ENCODE data around the gene STK32B.
"Not testable (repeated sequence)": the region's sequence is repeated elsewhere in the genome, so short reads cannot be mapped to it uniquely, and the experiment has no call there.

STK32B gene

DNA sequence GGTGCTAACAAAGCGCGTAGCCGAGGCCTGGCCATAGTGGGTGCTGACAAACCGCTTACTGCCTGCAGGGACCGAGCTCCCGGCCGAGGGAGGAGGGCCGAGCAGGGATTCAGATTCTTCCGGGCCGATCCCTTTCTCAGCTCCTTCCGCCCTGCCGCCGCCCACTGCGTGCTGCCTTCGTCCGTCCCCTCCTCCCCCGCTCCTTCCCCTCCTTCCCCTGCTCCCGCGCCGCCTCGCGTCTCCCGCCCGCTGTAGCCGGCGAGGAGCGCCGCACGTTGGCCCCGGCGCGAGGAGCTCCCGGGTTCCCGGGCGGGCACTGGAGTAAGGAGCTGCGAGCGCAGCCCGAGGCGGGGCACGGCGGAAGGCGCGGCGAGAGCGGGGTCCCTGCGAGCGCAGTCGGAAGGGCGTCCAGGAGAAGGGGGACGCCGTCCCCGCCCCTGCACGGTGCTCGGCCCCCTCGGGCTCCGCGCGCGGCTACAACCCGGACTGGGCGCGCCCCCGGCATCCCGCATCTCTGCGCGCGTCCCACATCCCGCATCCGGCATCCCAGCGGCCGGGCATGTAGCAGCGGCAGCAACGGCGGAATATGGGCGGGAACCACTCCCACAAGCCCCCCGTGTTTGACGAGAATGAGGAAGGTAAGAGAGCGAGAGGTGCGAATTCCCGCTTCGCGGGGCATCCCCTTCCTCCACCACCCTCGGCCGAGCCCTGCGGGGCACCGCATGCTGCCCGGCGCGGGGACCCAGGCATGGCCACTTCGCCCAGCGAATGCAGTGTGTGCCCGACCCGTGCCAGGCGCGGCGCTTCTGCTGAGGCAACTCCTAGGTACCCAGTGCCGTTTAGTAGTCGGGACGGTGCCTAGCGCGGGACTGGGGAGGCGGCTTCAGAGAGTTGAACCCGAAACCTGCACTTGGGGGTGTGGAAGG lies at the start of gene STK32B:
STK32B (plus strand) TSS at position 203 of the 926 bp plus-strand sequence.
- FAIRE-seq, result no peak

DNA sequence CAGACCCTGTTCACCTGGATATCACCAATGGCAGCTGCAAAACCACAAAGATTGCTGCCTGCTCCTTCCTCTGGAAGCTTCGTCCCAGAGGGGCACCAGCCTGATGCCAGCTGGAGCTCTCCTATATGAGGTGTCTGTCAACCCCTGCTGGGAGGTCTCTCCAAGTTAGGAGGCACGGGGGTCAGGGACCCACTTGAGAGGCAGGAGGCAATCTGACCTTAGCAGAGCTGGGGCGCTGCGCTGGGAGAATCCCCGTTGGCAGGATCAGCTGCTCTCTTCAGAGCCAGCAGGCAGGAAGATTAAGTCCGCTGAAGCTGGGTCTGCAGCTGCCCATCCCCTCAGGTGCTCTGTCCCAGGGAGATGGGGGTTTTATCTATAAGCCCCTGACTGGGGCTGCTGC lies 49.6 kb upstream of the STK32B start:
- FAIRE-seq, result not testable (repeated sequence)

DNA sequence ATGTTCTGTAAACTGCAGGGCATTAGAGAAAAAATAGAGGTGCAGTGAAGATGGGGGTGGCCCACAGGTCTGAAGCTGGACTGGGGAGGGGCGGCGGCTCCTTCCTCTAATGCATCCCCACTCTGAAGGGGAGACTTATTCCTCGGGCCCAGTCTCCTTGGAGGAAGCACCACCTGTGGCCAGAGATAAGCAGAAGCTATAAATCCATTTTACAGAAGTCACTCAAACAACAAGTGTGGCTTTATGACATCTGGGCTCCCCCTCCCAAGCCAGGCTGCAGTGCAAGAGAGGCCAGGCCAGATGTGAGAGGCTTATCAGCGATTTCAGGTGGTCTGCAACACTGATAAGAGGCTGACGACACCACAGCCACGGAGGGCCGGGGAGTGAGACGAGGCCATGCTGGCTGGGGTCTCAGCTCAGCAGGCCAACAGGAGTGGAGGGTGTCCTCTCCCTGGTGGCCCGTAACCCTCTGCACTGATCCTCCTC lies 47.9 kb upstream of the STK32B start:
- FAIRE-seq, result no peak

DNA sequence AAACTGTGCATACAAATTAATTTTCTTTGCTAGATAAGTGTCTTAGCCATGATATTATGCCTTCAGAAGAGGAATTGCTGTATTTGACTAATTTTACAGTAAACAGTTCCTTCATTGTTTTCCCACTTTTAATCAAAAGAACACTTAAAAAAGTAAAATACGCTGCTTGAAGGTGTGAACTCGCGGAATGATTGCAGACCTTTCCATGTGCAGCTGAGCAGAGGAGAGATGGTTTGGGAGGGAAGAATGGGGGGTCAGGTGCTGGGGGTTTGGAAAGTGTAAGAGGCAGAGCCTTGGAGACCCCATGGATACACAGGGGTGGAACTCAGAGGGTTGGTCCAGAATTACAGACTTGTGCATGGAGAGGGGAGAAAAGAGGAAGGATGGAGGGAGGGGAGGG lies 47.4 kb upstream of the STK32B start:
- no peak for FAIRE-seq

DNA sequence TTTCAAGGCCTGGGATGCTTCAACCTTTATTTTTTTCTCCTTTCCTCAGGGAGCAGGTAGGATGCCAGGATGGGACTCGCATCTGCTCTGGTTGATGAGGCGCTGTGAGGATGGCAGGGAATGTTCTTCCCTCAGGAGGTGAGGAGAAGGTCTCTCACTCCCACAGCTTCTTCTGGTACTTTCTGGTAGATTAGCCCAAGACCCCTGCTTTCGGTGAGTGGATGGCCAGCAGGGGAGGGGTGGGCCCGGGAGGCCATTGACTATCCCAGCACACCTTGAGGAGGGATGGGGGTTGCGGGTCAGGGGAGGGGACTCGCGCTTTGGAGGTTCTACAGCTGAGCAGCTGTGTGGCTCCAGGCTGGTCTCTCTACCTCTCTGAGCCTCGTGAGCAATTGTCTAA lies 46.8 kb upstream of the STK32B start:
- FAIRE-seq, result no peak

DNA sequence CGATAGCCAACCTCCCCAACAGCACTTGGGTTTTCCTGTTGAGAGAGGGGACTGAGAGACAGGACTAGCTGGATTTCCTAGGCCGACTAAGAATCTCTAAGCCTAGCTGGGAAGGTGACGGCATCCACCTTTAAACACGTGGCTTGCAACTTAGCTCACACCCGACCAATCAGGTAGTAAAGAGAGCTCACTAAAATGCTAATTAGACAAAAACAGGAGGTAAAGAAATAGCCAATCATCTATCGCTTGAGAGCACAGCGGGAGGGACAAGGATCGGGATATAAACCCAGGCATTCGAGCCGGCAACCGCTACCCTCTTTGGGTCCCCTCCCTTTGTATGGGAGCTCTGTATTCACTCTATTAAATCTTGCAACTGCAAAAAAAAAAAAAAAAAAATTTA lies 44.3 kb upstream of the STK32B start:
- FAIRE-seq, result not testable (repeated sequence)

DNA sequence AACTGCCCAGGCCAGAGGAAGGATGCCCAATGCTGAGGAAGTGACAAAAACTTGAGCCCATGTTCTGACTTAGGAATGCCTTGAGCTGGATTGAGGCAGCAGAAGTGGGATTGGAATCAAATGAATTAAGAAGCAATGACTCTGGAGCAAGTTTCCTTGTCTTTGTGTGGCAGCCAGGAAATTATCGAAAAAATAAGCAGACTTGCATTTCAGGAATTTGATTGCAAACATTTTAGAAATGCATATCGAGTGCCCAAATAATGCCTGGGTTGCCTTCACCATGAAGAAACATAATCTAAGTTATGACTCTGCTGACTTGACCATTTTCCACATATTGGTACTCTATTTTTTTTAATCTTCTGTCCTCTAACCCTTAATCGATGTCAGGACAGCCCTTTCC lies 41.5 kb upstream of the STK32B start:
- no peak for FAIRE-seq

DNA sequence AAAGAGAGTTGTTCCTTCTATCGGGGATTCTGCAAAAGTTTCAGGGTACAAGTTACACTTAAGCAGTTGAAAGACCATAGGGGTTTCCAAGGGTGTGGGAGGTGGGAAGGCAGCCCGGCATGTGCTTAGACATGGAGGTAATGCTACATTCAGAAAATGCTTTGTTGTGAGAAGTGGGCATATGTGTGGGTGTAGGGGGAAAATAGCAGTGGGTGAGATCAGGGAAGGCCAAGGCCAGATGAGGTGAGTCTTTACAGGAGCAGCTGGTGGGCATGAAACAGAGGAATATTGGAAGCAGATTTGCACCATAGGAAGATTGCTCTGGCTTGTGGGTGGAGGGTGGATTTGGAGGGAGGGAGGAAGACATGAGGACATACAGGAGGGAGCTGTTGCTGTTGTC lies 40.3 kb upstream of the STK32B start:
- no peak for FAIRE-seq

DNA sequence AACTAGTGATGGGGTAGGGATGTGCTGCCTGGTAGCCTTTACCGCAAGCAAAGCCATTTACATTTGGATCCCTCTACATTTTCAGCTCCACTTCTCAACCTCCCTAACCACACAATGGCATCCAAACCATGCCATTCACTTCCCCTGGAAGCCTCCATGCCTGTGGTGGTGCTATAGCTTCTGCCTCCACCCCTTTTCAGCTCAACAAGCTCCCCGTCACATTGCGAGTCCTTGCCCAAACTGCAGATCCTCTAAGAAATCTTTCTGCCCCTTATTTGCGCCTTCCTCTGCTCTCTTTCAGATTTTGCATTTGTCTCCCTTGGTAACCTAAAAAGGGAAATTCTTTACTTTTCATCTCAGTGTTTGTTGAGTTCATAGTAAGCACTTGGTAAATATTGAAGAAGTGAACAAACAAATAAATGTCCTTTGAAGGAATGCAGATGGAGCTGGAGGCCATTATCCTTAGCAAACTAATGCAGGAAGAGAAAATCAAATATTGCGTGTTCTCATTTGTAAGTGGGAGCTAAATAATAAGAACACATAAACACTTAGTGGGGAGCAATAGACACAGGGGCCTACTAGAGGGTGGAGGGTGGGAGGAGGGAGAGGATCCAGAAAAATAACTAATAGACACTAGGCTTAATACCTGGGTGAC lies 38.9 kb upstream of the STK32B start:
- FAIRE-seq, result no peak

DNA sequence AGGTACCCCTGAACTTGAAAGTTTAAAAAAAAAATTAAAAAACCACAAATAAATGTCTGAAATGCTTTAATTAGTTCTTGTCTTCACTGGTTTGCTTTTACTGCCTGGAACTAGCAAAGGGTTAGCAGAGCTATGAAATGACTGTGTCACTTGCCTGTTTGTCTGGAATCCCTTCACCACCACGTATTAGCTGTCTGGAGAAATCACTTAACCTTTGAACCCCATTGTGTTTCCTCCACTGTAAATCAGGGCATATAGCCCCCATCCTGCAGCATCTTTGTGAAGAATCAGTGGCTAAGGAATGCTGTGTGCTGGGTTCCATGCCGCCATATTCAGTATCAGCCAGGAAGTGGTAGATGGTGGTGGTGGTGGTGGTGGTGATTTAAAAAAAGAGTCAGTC lies 38.3 kb upstream of the STK32B start:
- no peak for FAIRE-seq

DNA sequence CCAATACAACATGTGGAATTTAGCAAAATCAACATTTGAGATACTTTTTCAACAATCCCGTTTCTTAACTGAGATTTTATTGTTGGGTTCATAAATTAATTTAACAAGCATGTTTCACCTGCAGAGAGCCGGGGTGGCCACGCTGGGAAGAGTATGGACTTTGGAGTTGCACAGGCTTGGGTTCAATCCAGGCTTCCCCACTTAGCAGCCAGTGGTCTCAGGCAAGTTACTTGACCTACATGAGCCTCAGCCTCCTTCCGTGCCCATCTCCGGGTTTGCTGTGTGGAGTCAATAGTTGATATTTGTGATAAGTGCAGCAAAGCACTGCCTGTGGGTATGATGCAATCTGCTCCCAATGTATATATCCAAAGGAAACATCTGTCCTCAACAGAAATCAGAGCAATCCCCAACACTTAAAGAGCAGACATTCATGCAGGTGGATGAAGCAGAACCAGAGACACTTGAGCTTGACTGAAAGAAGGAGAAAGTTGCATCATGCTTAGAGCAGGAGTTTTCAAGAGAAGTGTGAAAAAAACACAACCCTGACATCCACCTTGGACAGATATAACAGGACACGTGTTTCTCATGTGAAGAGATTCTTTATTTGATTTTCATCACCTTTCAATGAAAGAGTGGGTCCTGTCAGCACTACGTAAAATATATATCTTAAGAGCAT lies 37.1 kb upstream of the STK32B start:
- no peak for FAIRE-seq

DNA sequence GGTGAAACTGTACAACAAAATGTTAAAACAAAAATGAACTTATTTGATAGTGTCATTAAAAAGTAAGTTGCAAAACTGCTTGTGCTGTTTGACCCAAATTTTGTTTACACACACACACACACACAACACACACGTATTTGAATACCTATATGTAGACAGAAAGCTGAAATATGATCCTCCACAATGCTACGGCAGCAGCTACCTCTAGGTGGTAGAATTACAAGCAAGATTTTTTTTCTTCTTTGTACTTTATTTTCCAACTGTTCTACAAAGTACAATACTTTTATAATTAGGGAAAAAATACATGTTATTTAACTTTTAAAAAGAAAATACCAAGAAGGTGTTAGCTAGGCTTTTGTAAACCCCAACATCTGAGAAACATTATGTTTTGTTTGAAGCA lies 33.2 kb upstream of the STK32B start:
- no peak for FAIRE-seq

DNA sequence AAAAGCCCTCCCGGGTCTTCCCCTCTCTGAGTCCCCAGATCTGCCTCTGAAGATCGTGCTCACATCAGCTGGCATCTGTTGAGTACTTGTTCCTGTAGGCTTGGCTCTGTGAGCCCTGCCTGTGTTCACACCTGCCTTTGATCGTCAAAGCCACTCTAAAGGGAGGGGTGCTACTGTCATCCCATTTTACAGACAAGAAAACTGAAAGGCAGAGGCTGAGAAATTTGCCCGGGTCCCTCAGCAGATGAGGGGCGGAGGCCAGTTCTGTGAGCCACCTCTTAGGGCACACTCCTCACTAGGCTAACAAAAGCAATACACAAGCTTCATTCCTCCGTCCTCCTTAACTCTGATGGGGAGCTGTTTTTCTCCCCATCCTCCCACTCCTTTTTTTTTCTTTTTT lies 32.7 kb upstream of the STK32B start:
- FAIRE-seq, result no peak

DNA sequence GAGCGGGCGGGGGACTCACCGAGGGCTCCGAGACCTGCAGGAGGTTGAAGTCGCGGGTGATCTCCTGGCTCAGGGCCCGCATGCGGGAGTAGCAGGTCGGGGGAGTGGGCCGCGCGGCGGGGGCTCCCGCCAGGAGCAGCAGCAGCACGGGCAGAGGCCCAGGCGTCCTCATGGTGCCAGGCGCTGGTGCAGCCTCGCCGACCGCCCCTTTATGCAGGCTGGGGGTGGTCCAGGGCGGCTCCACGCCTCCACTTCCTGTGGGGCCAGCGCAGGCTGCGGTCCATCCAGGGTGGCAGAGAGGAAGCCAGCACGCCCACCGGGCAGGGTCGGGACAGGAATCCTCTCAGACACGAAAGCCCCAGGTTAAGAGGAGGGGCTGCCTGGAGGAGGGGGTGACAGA lies 32.0 kb upstream of the STK32B start, which contains the start of gene CYTL1:
CYTL1 (minus strand) TSS at position 185 of the 400 bp plus-strand sequence; CDS start at position 172, 13 bp downstream.
- FAIRE-seq, result no peak

DNA sequence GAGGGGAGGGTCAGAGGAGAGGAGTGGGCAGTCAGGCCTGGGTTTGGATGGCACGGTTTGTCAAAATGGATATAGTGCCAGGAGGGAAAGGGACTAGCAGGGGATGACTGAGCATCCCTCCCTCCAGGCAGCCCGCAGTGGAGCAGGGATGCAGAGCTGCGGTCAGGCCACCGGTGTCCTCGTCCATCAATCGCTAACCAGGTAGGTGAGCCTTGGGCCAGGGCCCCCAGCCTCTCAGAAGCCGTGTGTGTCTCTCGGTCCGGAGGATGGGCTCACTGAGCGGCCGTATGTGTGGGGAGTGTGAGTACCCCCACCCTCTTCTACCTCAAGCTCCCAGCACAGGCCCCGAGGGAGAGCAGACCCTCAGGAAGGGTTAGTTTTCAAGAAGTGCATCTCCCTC lies 31.5 kb upstream of the STK32B start:
- FAIRE-seq, result no peak

DNA sequence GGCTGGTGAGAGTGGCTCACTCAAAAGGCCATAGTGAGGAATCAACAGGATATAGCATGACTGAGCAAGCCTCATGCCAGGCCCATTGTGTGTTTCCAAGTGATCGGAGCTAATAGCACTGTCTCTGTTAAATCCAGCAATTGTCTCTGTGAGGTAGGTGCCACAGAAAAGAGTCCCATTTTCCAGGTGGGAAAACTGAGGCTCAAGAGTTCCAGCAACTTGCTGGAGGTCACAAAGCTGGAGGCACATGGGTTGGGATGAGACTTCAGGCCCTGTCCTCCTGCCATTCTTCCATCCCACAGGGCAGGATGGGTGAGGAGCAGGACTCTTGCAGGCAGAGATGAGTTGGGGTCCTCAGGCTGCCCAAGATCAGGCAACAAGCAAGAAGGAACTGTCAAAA lies 30.9 kb upstream of the STK32B start:
- no peak for FAIRE-seq

DNA sequence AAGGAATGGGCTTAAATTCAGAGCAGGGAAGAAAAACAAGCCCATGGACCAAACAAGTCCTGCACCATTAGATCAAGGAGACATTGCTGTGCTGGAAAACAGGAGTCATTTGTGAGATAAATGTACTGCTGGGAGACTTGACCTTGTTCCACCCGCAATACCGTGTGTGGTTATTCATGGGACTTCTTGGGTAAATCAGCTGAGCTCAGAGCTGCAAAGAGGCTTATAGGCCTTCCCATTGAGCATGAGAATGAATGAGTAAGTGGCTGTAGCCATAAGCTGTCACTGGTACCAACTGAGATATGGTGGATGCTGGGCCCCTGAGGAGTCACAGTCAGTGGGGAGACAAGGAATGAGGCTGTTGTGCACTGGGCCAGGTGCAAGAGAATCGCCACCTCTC lies 29.7 kb upstream of the STK32B start:
- no peak for FAIRE-seq

DNA sequence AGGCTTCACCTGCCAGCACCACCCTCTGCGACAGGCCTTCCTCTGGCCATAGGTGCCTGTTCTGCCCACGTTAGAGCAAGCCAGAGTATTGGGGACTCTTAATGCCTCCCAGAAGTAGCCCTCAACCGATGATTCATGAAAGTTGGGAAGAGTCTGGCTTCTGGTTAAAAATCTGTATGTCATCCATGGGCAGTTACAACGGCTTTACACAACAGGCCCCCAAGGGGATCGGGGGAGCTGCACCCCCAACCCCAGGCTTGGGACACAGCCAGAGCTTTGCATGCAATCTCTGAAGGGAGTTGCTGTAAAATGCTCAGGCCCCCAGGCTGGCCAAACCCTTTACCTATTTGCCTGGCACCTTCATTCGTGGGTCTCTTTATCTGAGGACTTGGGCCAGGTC lies 26.6 kb upstream of the STK32B start:
- FAIRE-seq, result no peak

DNA sequence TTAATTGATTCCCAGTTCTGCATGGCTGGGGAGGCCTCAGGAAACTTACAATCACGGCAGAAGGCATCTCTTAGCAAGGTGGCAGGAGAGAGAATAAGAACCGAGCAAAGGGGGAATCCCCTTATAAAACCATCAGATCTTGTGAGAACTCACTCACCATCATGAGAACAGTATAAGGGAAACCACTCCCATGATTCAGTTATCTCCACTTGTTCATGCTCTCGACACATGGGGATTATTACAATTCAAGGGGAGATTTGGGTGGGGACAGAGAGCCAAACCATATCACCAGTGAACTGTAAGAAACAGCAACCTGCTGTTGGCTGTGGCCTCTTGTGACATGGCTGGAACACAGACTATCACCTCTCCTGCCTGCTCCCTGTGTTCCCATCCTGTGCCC lies 24.9 kb upstream of the STK32B start:
- no peak for FAIRE-seq

DNA sequence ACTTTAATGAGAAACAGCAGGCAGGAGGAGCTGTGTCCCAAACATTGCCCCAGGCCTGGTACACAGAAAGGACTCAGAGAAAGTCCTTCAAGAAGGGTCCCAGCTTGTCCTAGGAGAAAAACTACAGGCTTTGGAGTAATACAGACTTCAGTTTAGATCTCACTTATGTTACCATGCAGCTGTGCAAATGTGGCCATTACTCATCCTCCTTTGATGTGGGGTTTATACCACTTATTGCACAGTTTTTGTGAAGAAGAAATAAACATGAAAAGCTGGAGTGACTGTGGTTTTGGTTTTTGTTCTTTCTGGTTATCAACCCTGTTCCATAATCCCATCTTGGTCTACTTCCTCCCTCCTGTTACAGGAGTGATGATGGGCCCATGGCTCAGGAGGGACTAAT lies 23.9 kb upstream of the STK32B start:
- FAIRE-seq, result no peak

DNA sequence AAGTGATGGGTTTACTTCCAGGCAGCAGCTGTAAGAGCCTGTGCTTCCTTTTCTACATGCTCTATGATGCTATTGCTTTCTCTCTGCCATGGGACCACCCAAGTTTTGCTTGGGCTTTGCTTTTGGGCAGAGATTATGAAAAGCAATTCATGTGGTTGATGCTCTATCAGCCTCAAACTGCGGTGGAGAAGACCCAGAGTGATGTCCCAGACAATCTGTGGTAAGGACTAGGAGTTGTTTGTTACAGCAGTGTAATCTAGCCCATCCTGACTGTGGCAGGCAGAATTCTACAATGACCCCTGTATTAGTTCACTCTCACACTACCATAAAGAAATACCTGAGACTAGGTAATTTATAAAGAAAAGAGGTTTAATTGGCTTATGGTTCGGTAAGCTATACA lies 22.8 kb upstream of the STK32B start:
- FAIRE-seq, result no peak

DNA sequence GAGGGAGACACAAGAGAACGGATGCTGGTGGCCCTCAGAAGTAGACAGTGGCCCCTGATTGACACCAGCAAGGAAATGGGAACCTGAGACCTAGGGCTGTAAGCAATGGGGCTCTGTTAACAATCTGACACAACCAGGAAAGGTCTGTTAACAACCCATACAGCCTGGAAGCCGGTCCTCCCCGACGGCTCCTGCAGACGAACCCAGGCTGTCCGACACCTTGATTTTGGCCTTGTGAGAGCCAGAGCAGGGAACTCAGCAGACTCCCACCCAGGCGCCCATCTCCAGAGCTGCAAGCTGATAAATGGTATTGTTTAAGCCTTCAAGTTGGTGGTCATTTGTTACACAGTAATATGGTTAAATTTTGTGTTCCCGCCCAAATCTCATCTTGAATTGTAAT lies 21.8 kb upstream of the STK32B start:
- FAIRE-seq, result no peak

DNA sequence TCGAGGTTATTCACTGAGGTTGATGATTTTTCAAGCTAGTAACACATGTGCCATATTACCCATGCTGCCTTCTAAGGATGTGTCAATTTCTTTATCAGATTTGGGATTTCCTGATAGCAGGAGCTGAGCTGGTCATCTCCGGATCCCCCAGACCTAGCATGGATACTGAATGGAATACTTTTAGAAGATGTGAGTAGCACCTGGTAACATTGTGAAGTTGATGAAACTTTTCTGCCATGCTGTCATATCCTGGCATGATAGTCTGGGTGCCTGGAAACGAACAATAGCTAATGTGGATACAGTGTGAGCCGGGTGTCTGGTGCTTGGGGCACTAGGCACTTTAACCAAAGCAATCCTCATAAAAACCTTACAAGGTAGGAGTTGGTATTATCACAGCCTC lies 21.1 kb upstream of the STK32B start:
- no peak for FAIRE-seq

DNA sequence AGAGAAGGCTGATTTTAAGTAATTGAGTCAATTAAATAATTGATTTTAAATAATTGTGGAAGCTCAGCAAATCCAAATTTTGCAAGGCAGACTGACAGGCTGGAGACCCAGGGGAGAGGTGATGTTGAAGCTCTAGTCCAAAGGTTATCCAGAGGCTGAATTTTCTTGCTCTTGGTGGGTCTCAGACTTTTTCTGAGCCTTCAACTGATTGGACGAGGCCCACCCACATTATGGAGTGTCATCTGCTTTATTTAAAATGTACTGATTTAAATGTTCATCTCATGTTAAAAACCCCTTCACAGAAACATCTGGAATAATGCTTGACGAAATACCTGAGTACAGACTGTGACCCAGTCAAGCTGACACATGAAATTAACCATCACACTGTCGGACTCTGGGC lies 20.4 kb upstream of the STK32B start:
- no peak for FAIRE-seq
